IPS-18a (cell line): ENCODE data around the gene PYHIN1.
"Not testable (repeated sequence)": the region's sequence is repeated elsewhere in the genome, so short reads cannot be mapped to it uniquely, and the experiment has no call there.

Experiments
- H3K27ac ChIP-seq: one replicate; pipeline ENCODE4 v1.5.1; 2013; ENCODE audit warnings: low read length
- H3K27me3 ChIP-seq: one replicate; pipeline ENCODE4 v1.6.1; 2013; ENCODE audit warnings: mild to moderate bottlenecking, low read length; ENCODE audit not compliant: control insufficient read depth, insufficient read depth
- H3K36me3 ChIP-seq: one replicate; pipeline ENCODE4 v1.6.1; 2013; ENCODE audit warnings: low read depth, low read length; ENCODE audit not compliant: control insufficient read depth
- H3K4me1 ChIP-seq: one replicate; pipeline ENCODE4 v1.6.1; 2013; ENCODE audit warnings: low read depth, low read length; ENCODE audit not compliant: control insufficient read depth
- H3K4me3 ChIP-seq: one replicate; pipeline ENCODE4 v1.5.1; 2013; ENCODE audit warnings: low read length
- H3K9ac ChIP-seq: one replicate; pipeline ENCODE4 v1.6.1; 2013; ENCODE audit warnings: mild to moderate bottlenecking, low read length, moderate library complexity
- H3K9me3 ChIP-seq: one replicate; pipeline ENCODE4 v1.6.1; 2013; ENCODE audit warnings: low read depth, low read length; ENCODE audit not compliant: control insufficient read depth

Gene PYHIN1

GRCh38 chr1:159005161-159005560 lies 73.8 kb downstream of the PYHIN1 start:
- H3K9me3 ChIP-seq, result no peaks in the 10 kb centered on the region
- H3K36me3 ChIP-seq, result no peaks in the 10 kb centered on the region
- no peak overlapping the region for H3K27ac ChIP-seq
- H3K9ac ChIP-seq, result no peak overlapping the region
- peaks cover 30% of the 10 kb centered on the region for H3K27me3 ChIP-seq
- peaks cover 36% of the 10 kb centered on the region for H3K4me1 ChIP-seq
- peak overlapping the region; percentile 58 for H3K4me3 ChIP-seq

GRCh38 chr1:159005676-159006075 lies 74.3 kb downstream of the PYHIN1 start:
- peak overlapping the region; percentile 58 for H3K4me3 ChIP-seq
- no peak overlapping the region for H3K27ac ChIP-seq
- H3K27me3 ChIP-seq, result peaks cover 30% of the 10 kb centered on the region
- no peaks in the 10 kb centered on the region for H3K36me3 ChIP-seq
- H3K4me1 ChIP-seq, result peaks cover 32% of the 10 kb centered on the region
- H3K9ac ChIP-seq, result peak overlapping the region; percentile 37
- H3K9me3 ChIP-seq, result no peaks in the 10 kb centered on the region

GRCh38 chr1:159006210-159006807 lies 75.0 kb downstream of the PYHIN1 start:
- H3K4me3 ChIP-seq, result peak overlapping the region; percentile 58
- not testable (repeated sequence) for H3K9me3 ChIP-seq, H3K36me3 ChIP-seq, H3K27ac ChIP-seq
- peaks cover 27% of the 10 kb centered on the region for H3K4me1 ChIP-seq
- H3K27me3 ChIP-seq, result peaks cover 30% of the 10 kb centered on the region
- H3K9ac ChIP-seq, result peak overlapping the region; percentile 37

GRCh38 chr1:159007726-159008125 lies 76.4 kb downstream of the PYHIN1 start:
- H3K4me1 ChIP-seq, result peaks cover 27% of the 10 kb centered on the region
- no peaks in the 10 kb centered on the region for H3K36me3 ChIP-seq
- H3K27ac ChIP-seq, result no peak overlapping the region
- H3K27me3 ChIP-seq, result peaks cover 30% of the 10 kb centered on the region
- H3K9ac ChIP-seq, result no peak overlapping the region
- H3K4me3 ChIP-seq, result peak overlapping the region; percentile 2
- H3K9me3 ChIP-seq, result no peaks in the 10 kb centered on the region

GRCh38 chr1:159008744-159009188 lies 77.4 kb downstream of the PYHIN1 start:
- H3K27ac ChIP-seq, result no peak overlapping the region
- peaks cover 30% of the 10 kb centered on the region for H3K27me3 ChIP-seq
- peaks cover 27% of the 10 kb centered on the region for H3K4me1 ChIP-seq
- H3K9ac ChIP-seq, result no peak overlapping the region
- no peaks in the 10 kb centered on the region for H3K9me3 ChIP-seq
- no peak overlapping the region for H3K4me3 ChIP-seq
- no peaks in the 10 kb centered on the region for H3K36me3 ChIP-seq

GRCh38 chr1:159009287-159009686 lies 77.9 kb downstream of the PYHIN1 start:
- no peaks in the 10 kb centered on the region for H3K9me3 ChIP-seq
- H3K4me3 ChIP-seq, result no peak overlapping the region
- H3K27me3 ChIP-seq, result peaks cover 29% of the 10 kb centered on the region
- H3K4me1 ChIP-seq, result peaks cover 27% of the 10 kb centered on the region
- no peak overlapping the region for H3K27ac ChIP-seq
- H3K36me3 ChIP-seq, result no peaks in the 10 kb centered on the region
- H3K9ac ChIP-seq, result no peak overlapping the region

- Histone ChIP-seq H3K9me3 (no peaks in the 10 kb centered on the region), H3K27ac (no peak within 1 kb of the TSS), H3K4me1 (peaks cover 26% of the 10 kb centered on the region), H3K36me3 (no peaks in the 10 kb centered on the region), H3K9ac (no peak within 1 kb of the TSS), H3K4me3 (no peak within 1 kb of the TSS), H3K27me3 (peaks cover 23% of the 10 kb centered on the region)
Measured at GRCh38 chr1:159009704-159010361, 78.5 kb downstream of the PYHIN1 start, which contains the start of gene IFI16. Gene IFI16, plus strand, starts transcription at chr1:159009907. Its CDS starts 4,774 bp downstream, at chr1:159014681.

- no peak overlapping the region for H3K27ac ChIP-seq
- peaks cover 18% of the 10 kb centered on the region for H3K27me3 ChIP-seq
- H3K9ac ChIP-seq, result no peak overlapping the region
- H3K36me3 ChIP-seq, result no peaks in the 10 kb centered on the region
- H3K9me3 ChIP-seq, result no peaks in the 10 kb centered on the region
- H3K4me1 ChIP-seq, result peaks cover 20% of the 10 kb centered on the region
- no peak overlapping the region for H3K4me3 ChIP-seq
Measured at GRCh38 chr1:159010391-159010790, 79.0 kb downstream of the PYHIN1 start.

- H3K27me3 ChIP-seq, result peaks cover 11% of the 10 kb centered on the region
- not testable (repeated sequence) for H3K9me3 ChIP-seq, H3K4me3 ChIP-seq, H3K36me3 ChIP-seq, H3K9ac ChIP-seq, H3K27ac ChIP-seq
- peaks cover 14% of the 10 kb centered on the region for H3K4me1 ChIP-seq
Measured at GRCh38 chr1:159011001-159011400, 79.6 kb downstream of the PYHIN1 start.

GRCh38 chr1:159011751-159012150 lies 80.4 kb downstream of the PYHIN1 start:
- H3K4me3 ChIP-seq, result no peak overlapping the region
- peaks cover 11% of the 10 kb centered on the region for H3K27me3 ChIP-seq
- H3K9me3 ChIP-seq, result no peaks in the 10 kb centered on the region
- no peaks in the 10 kb centered on the region for H3K36me3 ChIP-seq
- no peak overlapping the region for H3K27ac ChIP-seq
- no peak overlapping the region for H3K9ac ChIP-seq
- H3K4me1 ChIP-seq, result peaks cover 12% of the 10 kb centered on the region

- Histone ChIP-seq H3K36me3 (no peaks in the 10 kb centered on the region), H3K4me1 (peaks cover 6% of the 10 kb centered on the region), H3K9me3 (no peaks in the 10 kb centered on the region), H3K27me3 (peaks cover 5% of the 10 kb centered on the region), H3K4me3 (no peak overlapping the region), H3K27ac (no peak overlapping the region), H3K9ac (no peak overlapping the region)
Measured at GRCh38 chr1:159012495-159012894, 81.1 kb downstream of the PYHIN1 start.
